ENCODE measurements around the gene CMTM8.

CMTM8 gene

DNA sequence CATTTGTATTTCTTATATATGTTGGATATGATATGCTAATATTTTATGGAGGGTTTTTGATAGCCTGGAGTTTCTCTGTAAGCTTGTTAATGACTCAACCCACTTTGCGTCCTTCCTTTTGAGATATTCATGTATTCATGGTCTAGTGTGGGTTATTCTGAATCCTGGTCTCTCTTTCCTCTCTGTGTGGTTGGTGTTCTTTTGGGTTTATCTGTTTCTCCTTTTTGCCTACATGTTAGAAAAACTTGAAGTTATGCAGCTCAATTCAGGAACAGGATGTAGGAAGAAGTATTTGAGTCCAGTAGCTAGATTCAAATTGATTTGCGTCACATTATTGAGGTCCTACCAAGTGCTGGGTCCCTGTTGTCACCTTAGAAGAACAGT, 181.3 kb downstream of the CMTM8 start:
- DNase-seq, result no peak

All from left hindlimb (tissue), 1 donor.